HG03060 (cell line): ENCODE data around the gene EIF3M.

Experiments
- ATAC-seq: cut with Tn5 transposase; IDR thresholded peaks from one replicate; pipeline ENCODE4 v1.9.1; 2021; ENCODE audit warnings: low read depth, moderate number of reproducible peaks; ENCODE audit not compliant: unreplicated experiment

EIF3M gene

GRCh38 chr11:32583459-32584271, at the start of gene EIF3M:
Gene EIF3M (plus strand): TSS chr11:32583831. CDS start chr11:32583888, 57 bp downstream.
- ATAC-seq, result peak; percentile 94

- ATAC-seq, result no peak
These were observed 44.8 kb upstream of the EIF3M start for GRCh38 chr11:32538804-32539203.

- ATAC-seq, result no peak
These were observed 33.9 kb upstream of the EIF3M start for GRCh38 chr11:32549611-32550187.

GRCh38 chr11:32550207-32550606, 33.4 kb upstream of the EIF3M start:
- no peak for ATAC-seq

GRCh38 chr11:32555091-32555490, 28.5 kb upstream of the EIF3M start:
- no peak for ATAC-seq

- no peak for ATAC-seq
These were observed 27.7 kb upstream of the EIF3M start for GRCh38 chr11:32555895-32556294.

- ATAC-seq, result no peak
These were observed 21.8 kb upstream of the EIF3M start for GRCh38 chr11:32561835-32562234.

- ATAC-seq, result no peak
These were observed 20.6 kb upstream of the EIF3M start for GRCh38 chr11:32562839-32563599.

- no peak for ATAC-seq
These were observed 20.1 kb upstream of the EIF3M start for GRCh38 chr11:32563600-32563959.

GRCh38 chr11:32566517-32566916, 17.1 kb upstream of the EIF3M start:
- no peak for ATAC-seq

- no peak for ATAC-seq
These were observed 16.5 kb upstream of the EIF3M start for GRCh38 chr11:32567154-32567553.

GRCh38 chr11:32569313-32569881, 14.2 kb upstream of the EIF3M start:
- ATAC-seq, result no peak

GRCh38 chr11:32571039-32571438, 12.6 kb upstream of the EIF3M start:
- no peak for ATAC-seq

- no peak for ATAC-seq
These were observed 10.4 kb upstream of the EIF3M start for GRCh38 chr11:32573228-32573627.

- no peak for ATAC-seq
These were observed 9.2 kb upstream of the EIF3M start for GRCh38 chr11:32574421-32574820.

GRCh38 chr11:32575070-32575469, 8.6 kb upstream of the EIF3M start:
- no peak for ATAC-seq

GRCh38 chr11:32576456-32576855, 7.2 kb upstream of the EIF3M start:
- no peak for ATAC-seq

GRCh38 chr11:32580967-32581366, 2.7 kb upstream of the EIF3M start:
- ATAC-seq, result no peak

GRCh38 chr11:32581556-32581955, 2.1 kb upstream of the EIF3M start:
- ATAC-seq, result no peak

GRCh38 chr11:32584921-32585320, 1.3 kb downstream of the EIF3M start:
- ATAC-seq, result no peak

GRCh38 chr11:32586576-32587190, 3.1 kb downstream of the EIF3M start:
- no peak for ATAC-seq
